ENCODE data around the gene NRXN3. TPM values are rescaled to one million over a fixed set of nuclear protein-coding genes. Genes with fewer than 3 reads are reported as not detected.

NRXN3 gene
- total RNA-seq, 4 donors from 2014 or later, result 0.56 to 1.6 (median 1.1) TPM

GRCh38 chr14:79395061-79395460 lies 1224.9 kb downstream of the NRXN3 start:
- H3K27ac ChIP-seq, result no peak overlapping the region
- no peak overlapping the region for H3K4me3 ChIP-seq (replicated peaks in 1 of 3)
- no peak for DNase-seq
- no peak for TF ChIP-seq POLR2A (IDR thresholded peaks at IDR 0.05)
- TF ChIP-seq, protein P1, sequence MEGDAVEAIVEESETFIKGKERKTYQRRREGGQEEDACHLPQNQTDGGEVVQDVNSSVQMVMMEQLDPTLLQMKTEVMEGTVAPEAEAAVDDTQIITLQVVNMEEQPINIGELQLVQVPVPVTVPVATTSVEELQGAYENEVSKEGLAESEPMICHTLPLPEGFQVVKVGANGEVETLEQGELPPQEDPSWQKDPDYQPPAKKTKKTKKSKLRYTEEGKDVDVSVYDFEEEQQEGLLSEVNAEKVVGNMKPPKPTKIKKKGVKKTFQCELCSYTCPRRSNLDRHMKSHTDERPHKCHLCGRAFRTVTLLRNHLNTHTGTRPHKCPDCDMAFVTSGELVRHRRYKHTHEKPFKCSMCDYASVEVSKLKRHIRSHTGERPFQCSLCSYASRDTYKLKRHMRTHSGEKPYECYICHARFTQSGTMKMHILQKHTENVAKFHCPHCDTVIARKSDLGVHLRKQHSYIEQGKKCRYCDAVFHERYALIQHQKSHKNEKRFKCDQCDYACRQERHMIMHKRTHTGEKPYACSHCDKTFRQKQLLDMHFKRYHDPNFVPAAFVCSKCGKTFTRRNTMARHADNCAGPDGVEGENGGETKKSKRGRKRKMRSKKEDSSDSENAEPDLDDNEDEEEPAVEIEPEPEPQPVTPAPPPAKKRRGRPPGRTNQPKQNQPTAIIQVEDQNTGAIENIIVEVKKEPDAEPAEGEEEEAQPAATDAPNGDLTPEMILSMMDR (IDR thresholded peaks at IDR 0.05), result no peak
- intact Hi-C loops (cut with DNase I), result no loop called here
- H3K27me3 ChIP-seq, result no peaks in the 10 kb centered on the region
- H3K4me1 ChIP-seq, result no peaks in the 10 kb centered on the region
- no peaks in the 10 kb centered on the region for H3K9me3 ChIP-seq
- H3K36me3 ChIP-seq, result no peaks in the 10 kb centered on the region

GRCh38 chr14:79404874-79405511 lies 1234.8 kb downstream of the NRXN3 start:
- intact Hi-C loops (cut with DNase I), result no loop called here
- Histone ChIP-seq H3K4me1 (no peaks in the 10 kb centered on the region), H3K27me3 (no peaks in the 10 kb centered on the region), H3K9me3 (no peaks in the 10 kb centered on the region), H3K36me3 (no peaks in the 10 kb centered on the region), H3K4me3 (replicated peaks in 1 of 3) (no peak overlapping the region), H3K27ac (no peak overlapping the region)
- no peak for TF ChIP-seq POLR2A (IDR thresholded peaks at IDR 0.05)
- TF ChIP-seq, protein P1 (IDR thresholded peaks at IDR 0.05), result no peak
- no peak for DNase-seq
- 75 to 85% methylated on average over 6 of the region's 6 CpGs for whole genome bisulfite sequencing, 2 donors

DNA sequence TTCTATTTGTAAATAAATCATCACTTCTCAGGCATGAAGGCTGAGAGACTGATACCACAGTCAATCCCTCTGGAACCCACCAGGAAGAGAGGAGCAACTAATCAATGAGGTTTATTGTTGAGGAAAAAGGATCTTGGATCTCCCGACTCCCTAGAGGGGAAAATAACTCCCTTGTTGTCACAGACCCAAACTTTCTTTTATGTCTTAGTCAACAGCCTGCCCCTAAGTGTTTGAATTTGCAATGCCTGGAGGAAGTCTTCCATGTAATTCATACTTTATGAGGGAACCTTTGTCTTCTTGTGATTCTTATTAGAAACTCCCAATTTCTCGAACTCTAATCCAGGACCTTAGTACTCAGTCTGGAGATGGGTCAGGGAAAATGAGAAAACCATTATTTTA lies 1235.3 kb downstream of the NRXN3 start:
- no peaks in the 10 kb centered on the region for H3K9me3 ChIP-seq
- H3K36me3 ChIP-seq, result no peaks in the 10 kb centered on the region
- no peak overlapping the region for H3K27ac ChIP-seq
- no peak for DNase-seq
- no peak overlapping the region for H3K4me3 ChIP-seq (replicated peaks in 1 of 3)
- H3K27me3 ChIP-seq, result no peaks in the 10 kb centered on the region
- TF ChIP-seq, protein P1 (IDR thresholded peaks at IDR 0.05), result no peak
- TF ChIP-seq POLR2A (IDR thresholded peaks at IDR 0.05), result no peak
- 67 to 71% methylated on average over 2 of the region's 2 CpGs for WGBS, 2 donors
- H3K4me1 ChIP-seq, result no peaks in the 10 kb centered on the region
- intact Hi-C loops (cut with DNase I), result no loop called here

DNA sequence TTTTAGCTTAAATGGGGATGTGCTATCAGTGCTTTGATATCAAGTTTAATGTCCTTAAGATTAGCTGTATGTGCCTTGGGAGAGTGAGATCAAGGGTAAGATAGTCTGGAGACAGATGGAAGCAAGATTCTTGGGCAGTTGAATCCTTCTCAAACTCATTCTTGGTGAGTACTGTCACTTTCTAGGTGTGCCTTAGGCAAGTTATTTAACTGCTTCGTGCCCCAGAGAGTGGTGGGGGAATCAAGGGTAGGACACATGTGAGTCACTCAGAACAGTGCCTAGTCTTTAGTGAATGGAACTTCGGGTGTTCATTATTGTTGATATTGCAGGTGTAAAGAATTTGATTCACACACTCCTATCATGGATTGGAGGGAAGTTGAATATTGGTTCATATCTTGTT lies 1237.4 kb downstream of the NRXN3 start:
- 65 to 66% methylated on average over 2 of the region's 2 CpGs for WGBS, 2 donors
- Histone ChIP-seq H3K27ac (no peak overlapping the region), H3K36me3 (no peaks in the 10 kb centered on the region), H3K4me1 (no peaks in the 10 kb centered on the region), H3K9me3 (no peaks in the 10 kb centered on the region), H3K27me3 (no peaks in the 10 kb centered on the region), H3K4me3 (replicated peaks in 1 of 3) (no peak overlapping the region)
- intact Hi-C loops (cut with DNase I), result no loop called here
- TF ChIP-seq, protein P1 (IDR thresholded peaks at IDR 0.05), result no peak
- no peak for TF ChIP-seq POLR2A (IDR thresholded peaks at IDR 0.05)
- DNase-seq, result no peak

DNA sequence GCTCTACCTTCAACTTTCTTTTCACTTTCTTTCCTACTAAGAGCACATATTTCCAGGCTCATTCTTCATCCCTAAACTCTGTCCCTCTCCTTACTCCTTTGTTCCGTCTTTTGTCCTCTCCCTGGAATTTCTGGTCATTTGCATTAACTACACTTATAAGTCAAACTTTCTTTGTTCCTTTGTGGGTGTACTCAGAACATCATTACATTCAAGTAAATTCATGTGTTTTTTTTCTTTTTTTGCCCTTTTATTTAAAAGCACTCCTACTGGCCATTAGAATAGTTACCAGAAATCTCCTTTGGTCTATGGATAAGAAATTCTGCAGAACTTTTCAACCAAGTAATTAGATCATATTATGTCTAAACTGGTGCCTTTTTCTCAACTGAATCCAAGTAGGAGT lies 1238.5 kb downstream of the NRXN3 start:
- 83 to 95% methylated on average over 1 of the region's 1 CpG for WGBS, 2 donors
- intact Hi-C loops (cut with DNase I), result no loop called here
- Histone ChIP-seq H3K27me3 (no peaks in the 10 kb centered on the region), H3K36me3 (no peaks in the 10 kb centered on the region), H3K27ac (no peak overlapping the region), H3K9me3 (no peaks in the 10 kb centered on the region), H3K4me3 (replicated peaks in 1 of 3) (no peak overlapping the region), H3K4me1 (no peaks in the 10 kb centered on the region)
- DNase-seq, result no peak
- TF ChIP-seq, protein P1 (IDR thresholded peaks at IDR 0.05), result no peak
- TF ChIP-seq POLR2A (IDR thresholded peaks at IDR 0.05), result no peak
